M059J (cell line): ENCODE data around the gene THAP8. TPM values are rescaled to one million over a fixed set of nuclear protein-coding genes. Genes with fewer than 3 reads are reported as not detected.
"Not testable (repeated sequence)": the region's sequence is repeated elsewhere in the genome, so short reads cannot be mapped to it uniquely, and the experiment has no call there.

ENCODE experiments used
- DNase-seq: peaks from one replicate; pipeline ENCODE4 v3.0.0-alpha.2; 2012; ENCODE audit warnings: low read depth
- total RNA-seq: library from RNA; depleted of rRNA; stranded (reverse); fragments of >200 nt; shearing (Covaris generic); gene quantifications from 2 replicates; pipeline ENCODE4 v1.2.3, GENCODE V29; 2014

THAP8 gene
- total RNA-seq, 1 experiment from 2014 or later: 6.8 TPM

- not testable (repeated sequence) for DNase-seq
These were observed 14.9 kb upstream of the THAP8 start for GRCh38 chr19:36068810-36069499.

GRCh38 chr19:36067681-36068080, 13.6 kb upstream of the THAP8 start:
- DNase-seq: no peak

DNA sequence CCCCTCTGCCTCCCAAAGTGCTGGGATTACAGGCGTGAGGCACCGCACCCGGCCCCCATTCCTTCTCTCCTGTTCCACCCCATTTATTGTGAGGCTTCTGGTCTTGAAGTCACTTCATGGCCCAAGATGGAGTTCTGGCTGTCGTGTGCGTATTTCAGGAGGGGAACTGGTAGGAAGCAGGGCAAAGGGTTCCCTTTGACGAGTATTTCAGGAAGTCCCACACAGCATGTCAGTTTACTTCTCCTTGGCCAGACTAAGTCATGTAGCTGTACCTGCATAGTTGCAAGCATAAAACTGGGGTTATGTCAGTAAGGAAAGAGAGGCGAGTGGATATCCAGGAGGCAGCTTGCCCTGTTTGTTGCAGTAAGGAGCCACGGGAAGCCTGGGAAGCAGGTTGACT, 10.7 kb upstream of the THAP8 start:
- DNase-seq: no peak

GRCh38 chr19:36061367-36061766, 7.3 kb upstream of the THAP8 start:
- no peak for DNase-seq

GRCh38 chr19:36060430-36060829, 6.3 kb upstream of the THAP8 start:
- DNase-seq: peak; percentile 34

DNA sequence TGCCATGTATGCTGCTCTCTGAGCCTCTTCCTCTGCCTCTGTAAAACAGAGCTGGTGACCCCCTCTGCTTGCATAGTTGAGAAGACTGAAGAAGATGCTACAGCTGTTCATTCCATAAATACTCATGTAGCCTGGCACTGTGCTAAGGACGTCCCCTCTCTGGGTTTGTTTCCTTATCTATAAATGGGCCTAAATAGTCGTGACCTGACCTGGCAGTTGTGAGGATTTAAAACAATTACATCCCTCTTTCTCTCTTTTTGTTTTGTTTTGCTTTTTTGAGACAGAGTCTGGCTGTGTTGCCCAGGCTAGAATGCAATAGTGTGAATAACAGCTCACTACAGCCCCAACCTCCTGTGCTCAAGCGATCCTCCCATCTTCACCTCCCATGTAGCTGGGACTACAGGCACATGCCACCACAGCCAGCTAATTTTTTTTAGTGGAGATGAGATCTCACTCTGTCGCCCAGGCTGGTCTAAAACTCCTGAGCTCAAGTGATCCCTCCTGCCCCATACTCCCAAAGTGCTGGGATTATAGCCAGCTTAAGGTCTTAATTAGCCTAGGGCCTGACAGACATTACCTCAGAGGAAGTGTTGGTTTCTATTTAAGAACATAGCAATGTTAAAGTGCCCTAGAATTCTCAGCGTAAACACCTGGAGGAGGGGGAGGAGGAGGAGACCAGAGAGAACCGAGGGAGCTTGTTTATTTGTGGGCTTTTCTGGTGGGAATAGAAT, 5.3 kb upstream of the THAP8 start:
- DNase-seq: no peak

DNA sequence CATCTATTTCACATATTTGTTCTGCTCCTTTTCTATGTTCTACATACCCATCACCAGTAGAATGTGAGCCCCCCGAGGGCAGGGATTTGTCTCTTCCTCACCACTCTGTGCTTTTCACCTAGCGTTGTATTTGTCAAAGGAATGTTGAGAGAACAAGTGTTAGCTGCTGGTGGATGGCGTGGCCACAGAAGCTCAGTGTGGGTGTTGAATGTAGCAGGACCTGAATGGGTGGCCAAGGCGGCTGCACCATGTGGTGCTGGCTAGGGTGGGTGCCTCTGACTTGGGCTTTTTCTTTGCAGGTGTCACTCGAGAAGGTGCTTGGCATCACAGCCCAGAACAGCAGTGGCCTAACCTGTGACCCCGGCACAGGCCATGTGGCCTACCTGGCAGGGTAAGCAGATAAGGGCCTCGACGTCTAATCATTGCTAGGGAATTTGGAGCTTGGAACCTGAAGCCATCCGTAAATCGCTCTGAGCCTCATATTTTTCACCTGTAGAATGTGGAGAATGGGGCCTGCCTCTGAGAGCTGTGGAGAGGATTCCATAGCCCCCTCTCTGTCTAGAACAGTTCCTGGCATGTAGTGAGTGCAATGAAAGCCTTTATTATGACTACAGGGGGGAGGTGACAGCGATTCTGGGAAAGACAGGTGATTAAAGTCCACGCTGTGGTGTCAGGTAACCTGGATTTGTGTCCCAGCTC, 4.5 kb upstream of the THAP8 start:
- no peak for DNase-seq

DNA sequence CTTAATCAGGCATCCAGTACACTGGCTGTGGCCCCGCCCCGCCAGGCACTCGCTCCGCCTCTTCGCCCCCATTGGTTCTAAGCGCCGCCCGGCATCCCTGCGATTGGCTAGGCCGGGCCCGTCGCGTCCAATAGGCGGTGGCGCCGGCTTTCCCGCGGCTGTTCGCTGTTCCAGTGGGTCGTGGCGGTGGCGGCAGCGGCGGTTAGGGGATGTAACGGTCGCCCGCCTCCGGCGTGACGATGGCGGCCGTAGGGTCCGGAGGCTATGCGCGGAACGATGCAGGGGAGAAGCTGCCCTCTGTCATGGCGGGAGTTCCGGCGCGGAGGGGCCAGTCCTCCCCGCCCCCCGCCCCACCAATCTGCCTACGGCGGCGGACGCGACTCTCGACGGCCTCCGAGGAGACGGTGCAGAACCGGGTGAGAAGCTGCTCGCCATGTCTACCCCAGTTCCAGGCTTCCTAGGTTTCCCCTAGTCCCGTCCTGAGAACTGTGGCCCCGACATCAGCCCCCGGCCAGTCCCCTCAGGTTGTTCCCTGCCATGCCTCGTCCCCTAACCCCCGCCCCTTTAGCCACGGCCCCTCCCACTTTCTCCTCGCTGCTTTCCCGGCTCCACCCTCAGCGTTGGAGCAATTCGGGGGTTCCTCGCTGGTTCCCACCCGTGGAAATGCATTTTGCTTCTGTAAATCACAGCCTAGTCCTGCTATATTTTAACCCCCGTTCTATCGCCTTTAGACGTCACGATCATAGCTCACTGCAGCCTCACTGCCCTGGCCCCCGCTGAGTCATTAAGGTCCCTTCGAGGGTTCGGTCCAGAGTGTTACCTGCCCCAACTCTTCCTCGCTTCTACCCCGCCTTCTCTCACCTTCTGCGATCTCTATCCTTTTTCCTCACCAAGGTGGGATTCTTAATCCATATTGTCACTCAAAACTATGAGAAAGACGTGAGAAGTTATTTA, 925 bp upstream of the THAP8 start, which contains the start of gene WDR62:
Gene WDR62 (plus strand): TSS at position 165 of the 954 bp plus-strand sequence. CDS start 75 bp downstream, at position 240.
- DNase-seq: peak; percentile 92

DNA sequence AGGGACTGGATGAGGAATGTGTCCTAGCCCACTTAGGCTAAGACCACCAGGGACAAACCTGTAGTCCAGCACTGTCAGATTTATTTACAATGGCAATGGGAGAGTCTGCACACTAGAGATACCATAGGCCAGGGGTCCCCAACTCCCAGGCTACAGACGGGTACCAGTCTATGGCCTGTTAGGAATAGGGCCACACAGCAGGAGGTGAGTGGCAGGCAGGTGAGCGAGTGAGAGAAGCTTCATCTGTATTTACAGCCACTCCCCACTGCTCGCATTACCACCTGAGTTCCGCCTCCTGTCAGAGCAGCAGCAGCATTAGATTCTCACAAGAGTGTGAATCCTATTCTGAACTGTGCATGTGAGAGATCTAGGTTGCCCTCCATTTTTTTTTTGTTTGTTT, 2.4 kb downstream of the THAP8 start:
- no peak for DNase-seq

DNA sequence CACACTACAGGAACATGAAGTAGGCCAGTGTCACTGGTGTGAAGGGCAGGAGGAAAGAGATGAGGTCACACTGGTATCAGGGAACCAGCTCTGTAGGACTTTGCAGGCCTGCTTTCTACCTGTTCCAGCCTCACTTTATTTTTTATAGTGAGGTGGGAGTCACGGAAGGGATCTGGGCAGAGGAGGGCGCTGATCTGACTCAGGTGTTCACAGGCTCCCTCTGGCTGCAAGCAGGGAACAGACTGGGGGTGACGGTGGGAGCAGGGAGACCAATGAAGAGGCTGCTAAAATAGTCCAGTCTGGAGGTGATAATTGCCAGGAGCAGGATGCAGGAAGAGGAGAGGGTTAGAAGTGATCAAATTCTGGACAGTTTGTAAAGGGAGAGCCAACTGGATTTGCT, 2.8 kb downstream of the THAP8 start:
- DNase-seq: no peak

DNA sequence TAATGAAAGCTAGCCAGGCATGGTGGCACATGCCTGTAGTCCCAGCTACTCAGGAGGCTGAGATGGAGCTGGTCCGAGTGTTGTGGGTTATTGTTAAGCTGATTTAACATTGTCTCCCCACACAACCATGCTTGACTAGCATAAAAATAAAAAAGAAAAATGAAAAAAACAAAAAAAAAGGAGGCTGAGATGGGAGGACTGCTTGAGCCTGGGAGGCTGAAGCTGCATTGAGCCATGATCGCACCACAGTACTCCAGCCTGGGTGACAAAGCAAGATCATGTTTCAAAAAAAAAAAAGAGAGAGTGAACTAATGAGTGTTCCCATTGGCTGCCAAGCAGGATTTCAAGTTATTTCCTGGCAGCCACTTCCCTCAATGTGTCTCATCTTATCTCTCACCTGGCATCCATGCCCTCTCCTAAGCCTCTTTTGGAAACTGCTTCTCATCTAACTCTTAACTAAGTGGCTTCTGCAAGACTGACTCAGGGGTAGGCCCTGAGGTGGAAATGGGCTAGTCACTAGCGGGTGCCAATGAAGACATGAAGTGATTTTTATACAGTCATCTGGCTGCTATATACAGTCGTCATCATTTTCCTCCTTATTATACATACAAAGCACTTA, 4.9 kb downstream of the THAP8 start:
- peak; percentile 46 for DNase-seq

GRCh38 chr19:36047835-36048234, 6.2 kb downstream of the THAP8 start:
- DNase-seq: no peak

GRCh38 chr19:36046443-36047050, 7.5 kb downstream of the THAP8 start:
- no peak for DNase-seq

DNA sequence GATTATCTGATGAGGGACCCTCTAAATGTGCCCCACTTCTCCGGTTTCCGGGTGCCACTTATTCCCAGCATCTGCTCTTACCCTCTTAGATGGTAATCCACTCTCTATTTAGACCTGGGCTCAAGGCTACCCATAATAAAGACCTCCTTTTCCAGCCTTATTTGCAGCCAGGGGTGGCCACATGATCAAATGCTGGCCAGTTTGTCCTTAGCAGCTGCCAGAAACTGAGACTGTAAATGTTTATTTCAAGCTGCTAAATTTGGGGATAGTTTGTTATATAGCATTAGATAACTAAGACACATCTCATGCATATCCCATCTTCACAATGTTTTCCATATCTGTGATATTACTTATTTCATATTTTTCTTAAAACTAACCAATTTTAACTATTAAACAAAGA, 10.1 kb downstream of the THAP8 start:
- no peak for DNase-seq

DNA sequence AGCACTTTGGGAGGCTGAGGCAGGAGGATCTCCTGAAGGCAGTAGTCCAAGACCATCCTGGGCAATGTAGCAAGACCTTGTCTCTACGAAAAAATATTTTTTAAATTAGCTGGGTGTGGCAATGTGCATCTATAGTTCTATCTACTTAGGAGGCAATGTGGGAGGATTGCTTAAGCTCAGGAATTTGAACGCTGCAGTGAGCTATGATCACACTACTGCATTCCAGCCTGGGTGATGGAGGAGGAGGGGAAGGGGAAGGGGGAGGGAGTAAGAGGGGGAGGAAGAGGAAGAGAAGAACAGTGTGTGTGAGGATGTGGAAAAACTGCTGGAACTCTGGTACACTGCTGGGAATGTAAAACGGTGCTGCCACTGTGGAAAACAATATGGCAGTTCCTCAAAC, 12.3 kb downstream of the THAP8 start:
- DNase-seq: no peak

DNA sequence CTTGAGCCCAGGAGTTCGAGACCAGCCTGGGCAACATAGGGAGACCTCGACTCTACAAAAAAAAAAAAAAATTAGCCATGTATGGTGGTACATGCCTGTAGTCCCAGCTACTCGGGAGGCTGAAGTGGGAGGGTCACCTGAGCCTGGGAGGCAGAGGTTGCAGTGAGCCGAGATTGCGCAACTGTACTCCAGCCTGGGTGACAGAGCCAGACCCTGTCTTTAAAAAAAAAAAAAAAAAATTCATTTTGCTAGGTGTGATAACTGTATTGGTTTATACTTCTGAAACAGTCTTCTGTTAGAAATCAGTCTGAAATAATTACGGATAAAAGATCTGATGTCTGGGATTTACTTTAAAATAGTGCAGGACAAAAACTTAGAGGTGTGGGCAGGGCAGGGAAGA, 13.0 kb downstream of the THAP8 start:
- not testable (repeated sequence) for DNase-seq

DNA sequence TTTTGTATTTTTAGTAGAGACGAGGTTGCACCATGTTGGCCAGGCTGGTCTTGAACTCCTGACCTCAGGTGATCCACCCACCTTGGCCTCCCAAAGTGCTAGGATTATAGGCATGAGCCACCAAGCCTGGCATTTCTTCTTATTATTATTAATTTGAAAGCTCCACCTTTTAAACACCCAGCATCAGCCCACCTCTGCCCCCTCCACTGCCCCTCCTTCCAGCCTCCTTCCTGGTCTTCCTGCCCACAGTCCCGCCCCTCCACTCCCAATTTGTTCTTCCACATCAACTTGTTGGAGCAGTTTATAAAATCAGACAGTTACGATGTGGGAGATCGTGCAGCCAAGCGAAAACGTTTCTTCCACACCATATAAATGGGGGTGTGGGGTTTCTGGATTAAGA, 13.6 kb downstream of the THAP8 start:
- DNase-seq: no peak

DNA sequence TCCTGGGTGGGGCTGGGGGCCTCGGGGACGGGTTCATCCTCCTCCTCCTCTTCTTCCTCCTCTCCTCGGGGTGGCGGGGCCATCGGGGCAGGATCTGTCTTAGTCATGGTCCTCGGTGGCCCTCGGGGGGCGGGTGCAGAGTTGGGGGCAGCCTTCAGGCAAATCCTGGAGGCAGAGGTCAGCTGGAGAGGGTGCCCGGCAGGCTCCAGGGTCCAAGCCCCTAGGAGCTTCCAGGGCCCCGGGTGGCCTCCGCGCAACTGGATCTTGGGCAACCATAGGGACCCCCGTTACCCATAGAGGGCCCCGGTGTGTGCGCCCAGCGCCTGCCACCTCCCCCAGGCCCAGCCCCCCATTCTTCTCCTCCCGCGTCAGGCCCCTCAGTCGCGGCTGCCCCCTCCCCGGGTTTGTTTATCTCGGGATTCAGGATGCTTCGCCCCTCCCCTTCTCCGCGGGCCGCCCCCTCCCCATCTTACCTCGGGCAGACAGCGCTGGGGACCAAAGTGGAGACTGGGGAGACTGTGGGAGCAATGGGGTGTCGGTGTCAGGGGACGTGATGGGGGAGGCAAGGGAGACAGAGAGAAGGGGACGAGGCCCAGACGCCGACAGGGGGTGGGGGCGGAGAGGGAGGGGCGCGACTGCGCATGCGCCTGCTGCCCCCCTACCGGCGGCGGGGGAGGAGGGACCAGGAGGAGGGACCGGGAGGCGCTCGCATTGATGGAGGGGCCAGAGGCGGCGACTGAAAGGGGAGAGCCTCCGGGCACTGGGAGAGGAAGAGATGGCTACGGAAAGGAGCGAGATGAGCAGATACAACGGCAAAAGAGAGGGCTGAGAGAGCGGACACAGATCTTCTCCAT, 21.6 kb downstream of the THAP8 start, which contains the start of gene CLIP3:
Gene CLIP3 (minus strand): TSS at position 623 of the 854 bp plus-strand sequence. CDS start 516 bp downstream, at position 107.
- DNase-seq: peak; percentile 54

DNA sequence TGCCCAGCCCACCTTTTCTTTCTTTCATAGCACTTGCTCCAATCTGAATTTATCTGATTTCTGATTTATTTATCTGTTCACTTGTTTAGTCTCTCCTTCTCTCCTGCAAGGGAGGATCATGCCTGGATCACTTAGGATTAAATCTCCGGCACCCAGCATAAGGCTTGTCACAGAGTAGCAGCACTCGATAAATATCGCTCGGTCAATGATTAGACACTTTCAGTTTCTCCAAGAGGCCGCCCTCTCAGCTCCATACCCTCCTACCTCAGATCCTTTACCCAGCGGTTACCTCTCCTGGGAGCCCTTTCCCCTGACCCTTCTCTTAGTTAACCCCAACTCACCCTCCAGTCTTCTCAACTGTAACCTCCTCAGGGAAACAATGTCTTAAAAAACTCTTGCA, 22.8 kb downstream of the THAP8 start:
- no peak for DNase-seq
